A549 (cell line): Measurements from ENCODE around the gene EFNA5.

ENCODE experiments used
- BHLHE40 ChIP-seq: IDR thresholded peaks from 2 replicates; pipeline ENCODE4 v1.6.1; 2012; ENCODE audit warnings: low read depth, low read length, inconsistent platforms
- CTCF ChIP-seq: fragments of >200 bp; sonication (Bioruptor Twin); formaldehyde crosslinking; IDR thresholded peaks from 3 replicates; pipeline ENCODE4 v1.5.1; 2016
- EP300 ChIP-seq, 2 experiments: fragments of >200 bp; sonication (Bioruptor Twin); formaldehyde crosslinking; IDR thresholded peaks; 2 replicates in 1 of 2; 3 replicates in 1 of 2; pipeline ENCODE4 v1.6.1; 2016 to 2017
- ESRRA ChIP-seq: fragments of 150-350 bp; IDR thresholded peaks from 2 replicates; pipeline ENCODE4 v1.6.1; 2014; ENCODE audit warnings: mild to moderate bottlenecking, low read length, borderline replicate concordance
- JUN ChIP-seq, 2 experiments: fragments of >200 bp; sonication (Bioruptor Twin); formaldehyde crosslinking; IDR thresholded peaks; 2 replicates in 1 of 2; 3 replicates in 1 of 2; pipeline ENCODE4 v1.6.1; 2016 to 2017
- MAZ ChIP-seq: fragments of 150-350 bp; IDR thresholded peaks from 2 replicates; pipeline ENCODE4 v1.6.1; 2014; ENCODE audit warnings: antibody characterized with exemption, low read depth, low read length, borderline replicate concordance
- RAD21 ChIP-seq, 2 experiments: fragments of >200 bp in 1 of 2; sonication (Bioruptor Twin) in 1 of 2; formaldehyde crosslinking in 1 of 2; IDR thresholded peaks in 1 of 2; conservative IDR thresholded peaks in 1 of 2; 2 replicates in 1 of 2; 3 replicates in 1 of 2; pipeline ENCODE4 v1.6.1; 2012 to 2018; ENCODE audit warnings: inconsistent platforms in 1 of 2
- REST ChIP-seq: fragments of 200-600 bp; sonication (generic); IDR thresholded peaks from 2 replicates; pipeline ENCODE4 v1.6.1; 2016; ENCODE audit warnings: antibody characterized with exemption, mild to moderate bottlenecking, moderate library complexity
- RNF2 ChIP-seq: fragments of 200-600 bp; sonication (generic); IDR thresholded peaks from 2 replicates; pipeline ENCODE4 v1.6.1; 2016; ENCODE audit warnings: low read depth, mild to moderate bottlenecking, antibody characterized with exemption, moderate library complexity, borderline replicate concordance
- SMC3 ChIP-seq: fragments of >200 bp; sonication (Bioruptor Twin); formaldehyde crosslinking; IDR thresholded peaks from 3 replicates; pipeline ENCODE4 v1.6.1; 2018; ENCODE audit warnings: inconsistent platforms

DNA sequence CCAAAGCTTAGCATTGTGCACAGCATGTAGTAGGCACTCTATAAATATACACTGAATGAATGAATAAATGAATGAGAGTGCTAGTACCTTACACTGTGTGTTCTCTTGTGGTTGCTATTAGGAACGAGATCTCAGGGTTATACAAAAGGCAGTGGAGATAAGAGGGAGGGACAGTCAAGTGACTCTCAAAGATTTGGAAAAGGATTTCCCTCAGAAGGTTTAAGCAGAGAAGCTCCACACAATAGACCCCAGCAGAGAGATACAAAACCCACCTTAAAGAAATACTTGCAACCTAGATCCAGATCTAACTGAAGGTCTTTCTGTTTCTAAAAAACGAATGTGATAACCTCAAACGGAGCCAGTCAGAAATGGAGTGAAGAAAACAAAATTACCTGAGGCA, 11.8 kb upstream of the EFNA5 start:
- TF ChIP-seq EP300 (IDR thresholded peaks at IDR 0.05) (no peak), CTCF (no peak), REST (no peak), ESRRA (no peak), RAD21 (conservative IDR thresholded peaks at IDR 0.05 in 1 of 2, IDR thresholded peaks at IDR 0.05 in 1 of 2) (no peak), MAZ (no peak), JUN (IDR thresholded peaks at IDR 0.05) (no peak), SMC3 (no peak), BHLHE40 (no peak), RNF2 (no peak)
